Esophagus muscularis mucosa (tissue), 3 donors: Measurements from ENCODE around the gene SPON2.

Source experiments
- POLR2A ChIP-seq: fragments of 450-650 bp; IDR thresholded peaks from one replicate; pipeline ENCODE4 v1.6.1; 2017; ENCODE audit warnings: antibody characterized with exemption, moderate library complexity, mild to moderate bottlenecking, low read depth
- POLR2AphosphoS5 ChIP-seq, 2 donors: sonication (generic); formaldehyde crosslinking; IDR thresholded peaks; one replicate each; pipeline ENCODE4 v1.6.1; 2017; ENCODE audit warnings: antibody characterized with exemption in 2 of 2
- TF ChIP-seq, protein P1 (sequence below), 3 experiments: fragments of 200-600 bp in 2 of 3; fragments of 450-650 bp in 1 of 3; sonication (generic) in 2 of 3; IDR thresholded peaks; one replicate each; pipeline ENCODE4 v1.5.1; 2017 to 2019; ENCODE audit warnings: antibody characterized with exemption in 3 of 3, mild to moderate bottlenecking in 2 of 3, moderate library complexity in 1 of 3

GRCh38 chr4:1170976-1171310 lies 1.4 kb downstream of the SPON2 start:
- TF ChIP-seq, protein P1, sequence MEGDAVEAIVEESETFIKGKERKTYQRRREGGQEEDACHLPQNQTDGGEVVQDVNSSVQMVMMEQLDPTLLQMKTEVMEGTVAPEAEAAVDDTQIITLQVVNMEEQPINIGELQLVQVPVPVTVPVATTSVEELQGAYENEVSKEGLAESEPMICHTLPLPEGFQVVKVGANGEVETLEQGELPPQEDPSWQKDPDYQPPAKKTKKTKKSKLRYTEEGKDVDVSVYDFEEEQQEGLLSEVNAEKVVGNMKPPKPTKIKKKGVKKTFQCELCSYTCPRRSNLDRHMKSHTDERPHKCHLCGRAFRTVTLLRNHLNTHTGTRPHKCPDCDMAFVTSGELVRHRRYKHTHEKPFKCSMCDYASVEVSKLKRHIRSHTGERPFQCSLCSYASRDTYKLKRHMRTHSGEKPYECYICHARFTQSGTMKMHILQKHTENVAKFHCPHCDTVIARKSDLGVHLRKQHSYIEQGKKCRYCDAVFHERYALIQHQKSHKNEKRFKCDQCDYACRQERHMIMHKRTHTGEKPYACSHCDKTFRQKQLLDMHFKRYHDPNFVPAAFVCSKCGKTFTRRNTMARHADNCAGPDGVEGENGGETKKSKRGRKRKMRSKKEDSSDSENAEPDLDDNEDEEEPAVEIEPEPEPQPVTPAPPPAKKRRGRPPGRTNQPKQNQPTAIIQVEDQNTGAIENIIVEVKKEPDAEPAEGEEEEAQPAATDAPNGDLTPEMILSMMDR (IDR thresholded peaks at IDR 0.05), result no peak
- TF ChIP-seq POLR2A, result no peak
- TF ChIP-seq POLR2AphosphoS5 (IDR thresholded peaks at IDR 0.05), result no peak
